GM13977 (cell line): ENCODE measurements around the gene COL17A1.

Experiments
- DNase-seq: peaks from one replicate; pipeline ENCODE4 v3.0.0; 2012; ENCODE audit warnings: low spot score
- CTCF ChIP-seq: IDR thresholded peaks from 2 replicates; pipeline ENCODE4 v1.5.1; 2012; ENCODE audit warnings: mild to moderate bottlenecking, control low read depth; ENCODE audit not compliant: insufficient read depth; ENCODE audit errors: extremely low read depth, missing control alignments
- in situ Hi-C: fragments of 300-500 bp; cut with MboI; formaldehyde crosslinking; loops from one replicate; pipeline ENCODE4 v1.12.0; 2022; ENCODE audit warnings: low sequenced_read_pairs, low pct_unique_long_range_greater_than_20kb, mixed read lengths, inconsistent platforms; ENCODE audit not compliant: unreplicated experiment

COL17A1 gene

GRCh38 chr10:104099941-104100340 is 14.3 kb upstream of the COL17A1 start:
- in situ Hi-C loops, result no loop called here
- TF ChIP-seq CTCF, result no peak
- DNase-seq, result no peak

- TF ChIP-seq CTCF, result no peak
- in situ Hi-C loops, result no loop called here
- DNase-seq, result no peak
Measured at GRCh38 chr10:104099269-104099668, 13.6 kb upstream of the COL17A1 start.

- TF ChIP-seq CTCF, result no peak
- no peak for DNase-seq
- in situ Hi-C loops, result no loop called here
Measured at GRCh38 chr10:104098358-104098925, 12.8 kb upstream of the COL17A1 start.

GRCh38 chr10:104096692-104097091 is 11.0 kb upstream of the COL17A1 start:
- in situ Hi-C loops, result no loop called here
- TF ChIP-seq CTCF, result no peak
- DNase-seq, result no peak

- in situ Hi-C loops, result no loop called here
- TF ChIP-seq CTCF, result no peak
- no peak for DNase-seq
Measured at GRCh38 chr10:104092749-104093148, 7.1 kb upstream of the COL17A1 start.

- TF ChIP-seq CTCF, result no peak
- DNase-seq, result no peak
- in situ Hi-C loops, result no loop called here
Measured at GRCh38 chr10:104090611-104091010, 4.9 kb upstream of the COL17A1 start.

GRCh38 chr10:104089621-104090020 is 3.9 kb upstream of the COL17A1 start:
- no peak for TF ChIP-seq CTCF
- DNase-seq, result no peak

More at GRCh38 chr10:104089621-104090020, 3.9 kb upstream of the COL17A1 start:
- in situ Hi-C loops, result no loop called here
